ENCODE data around the gene CENPL. TPM values are rescaled to one million over a fixed set of nuclear protein-coding genes. Genes with fewer than 3 reads are reported as not detected.

Gene CENPL
- total and polyA plus RNA-seq, 9 of the 15 experiments (the other 6 are each of a cell fraction or from before 2014, with no cell fraction given) = 33.0 to 52.7 (median 39.7) TPM

- peak in 1 of 4 experiments; percentile 64 for DNase-seq (ENCODE audit: extremely low read depth in 1 of 4, low spot score in 3 of 4)
- Histone ChIP-seq H3K4me1 (replicated peaks in 1 of 2; ENCODE audit: control insufficient read depth in 2 of 2, insufficient read depth in 2 of 2, low read length in 2 of 2) (peaks cover 0 to 9% of the 10 kb centered on the region in 2 experiments; a peak in 2 of 5 replicates), H3K27me3 (ENCODE audit: control insufficient read depth in 2 of 2, insufficient read depth in 2 of 2, low read length in 2 of 2) (no peaks in the 10 kb centered on the region; a peak in 1 of 5 replicates), H3K9ac (ENCODE audit: insufficient read depth in 1 of 2, low read depth in 2 of 2, low read length in 2 of 2) (no peak overlapping the region), H2AFZ (ENCODE audit: low read depth, low read length) (no peak overlapping the region), H3K36me3 (ENCODE audit: control insufficient read depth, insufficient read depth, low read length) (peaks cover 72% of the 10 kb centered on the region), H3K79me2 (ENCODE audit: control insufficient read depth, insufficient read depth, low read length) (peaks cover 35% of the 10 kb centered on the region), H3K27ac (ENCODE audit: extremely low read depth, low read depth, low read length) (peak overlapping the region; percentile 25; the same call in 1 of the 3 replicates), H3K4me3 (no peak overlapping the region), H3K9me3 (replicated peaks; ENCODE audit: control insufficient read depth, insufficient read depth, low read depth, low read length) (no peaks in the 10 kb centered on the region), H3K9me1 (ENCODE audit: control insufficient read depth, insufficient read depth, low read length) (peaks cover 2% of the 10 kb centered on the region), H3K4me2 (ENCODE audit: insufficient read depth, low read length) (no peak overlapping the region), H4K20me1 (replicated peaks; ENCODE audit: control insufficient read depth, insufficient read depth, low read length) (peaks cover 41% of the 10 kb centered on the region)
- POLR2A ChIA-PET = interaction anchor here (0.6 to 9.7 kb wide), 4 partner anchors 8 to 219 kb away, joined by 3 to 183 read pairs (median 34); no protein-coding TSS in a partner anchor
- no TSS peak for BruUV-seq (replicated peaks)
- WGBS (ENCODE audit: insufficient coverage, low coverage, missing lambda C conversion rate) = 62% methylated on average over 7 of the region's 7 CpGs
- in situ Hi-C loops (cut with MboI) (no loop called here), intact Hi-C loops (cut with micrococcal nuclease) (no loop called here)
- no peak for FAIRE-seq
- CTCF ChIA-PET (ENCODE audit: low intra/inter-chr PET ratio) = no interaction called here
- peak; percentile 35 for ATAC-seq
- peak; percentile 25; the same call in 1 of the 2 replicates for TF ChIP-seq RBFOX2 (IDR thresholded peaks at IDR 0.05; ENCODE audit: low read depth, low read length)
- TF ChIP-seq KDM5B (IDR thresholded peaks at IDR 0.05; ENCODE audit: insufficient replicate concordance, low read depth, low read length) = peak; percentile 37
- TF ChIP-seq TBL1XR1 (IDR thresholded peaks at IDR 0.05; ENCODE audit: low read length in 2 of 2) = peak in 1 of 2 experiments; percentile 29; a peak in 1 of 4 replicates
- no peak for TF ChIP-seq ZNF655 (CRISPR knock-in tag; IDR thresholded peaks at IDR 0.05)
- TF ChIP-seq ZNF146 (CRISPR knock-in tag; IDR thresholded peaks at IDR 0.05; ENCODE audit: unreplicated experiment) = no peak
- 0 out of 2 replicates have a peak, but pooled peaks have one; percentile 1 for TF ChIP-seq CBFA2T2 (conservative IDR thresholded peaks at IDR 0.05)
- no peak for TF ChIP-seq PHF8 (IDR thresholded peaks at IDR 0.05; ENCODE audit: borderline replicate concordance, low read length)
- TF ChIP-seq POLR2AphosphoS5 (IDR thresholded peaks at IDR 0.05; ENCODE audit: control insufficient read depth, insufficient read depth, low read depth, low read length) = 0 out of 2 replicates have a peak, but pooled peaks have one; percentile 16
- peak; percentile 33 for TF ChIP-seq POLR2G (IDR thresholded peaks at IDR 0.05; ENCODE audit: low read depth, low read length)
- no peak for TF ChIP-seq CHD1 (IDR thresholded peaks at IDR 0.05; ENCODE audit: low read length)
- 0 out of 2 replicates have a peak, but pooled peaks have one; percentile 16 for TF ChIP-seq PATZ1 (CRISPR knock-in tag; IDR thresholded peaks at IDR 0.05; ENCODE audit: borderline replicate concordance)
- TF ChIP-seq OTX1 (CRISPR knock-in tag; IDR thresholded peaks at IDR 0.05) = peak; percentile 46; the same call in 1 of the 2 replicates
- TF ChIP-seq ATF1 (CRISPR knock-in tag; IDR thresholded peaks at IDR 0.05) = no peak
- no peak for TF ChIP-seq ATF1 (tag; IDR thresholded peaks at IDR 0.05)
- TF ChIP-seq ILF3 (IDR thresholded peaks at IDR 0.05; ENCODE audit: borderline replicate concordance) = peak; percentile 90
- 0 out of 2 replicates have a peak, but pooled peaks have one; percentile 18 for TF ChIP-seq ZNF253 (CRISPR knock-in tag; conservative IDR thresholded peaks at IDR 0.05)
Observed at GRCh38 chr1:173861731-173862145, 37.1 kb upstream of the CENPL start.
